T1000 (cell line): Measurements from ENCODE around the gene TSGA10.
"Not testable (repeated sequence)": the region's sequence is repeated elsewhere in the genome, so short reads cannot be mapped to it uniquely, and the experiment has no call there.

Experiments used
- DNase-seq: peaks from one replicate; lab custom pipeline; 2025; ENCODE audit warnings: mixed read lengths; lab: John Stamatoyannopoulos, UW

The TSGA10 gene

DNA sequence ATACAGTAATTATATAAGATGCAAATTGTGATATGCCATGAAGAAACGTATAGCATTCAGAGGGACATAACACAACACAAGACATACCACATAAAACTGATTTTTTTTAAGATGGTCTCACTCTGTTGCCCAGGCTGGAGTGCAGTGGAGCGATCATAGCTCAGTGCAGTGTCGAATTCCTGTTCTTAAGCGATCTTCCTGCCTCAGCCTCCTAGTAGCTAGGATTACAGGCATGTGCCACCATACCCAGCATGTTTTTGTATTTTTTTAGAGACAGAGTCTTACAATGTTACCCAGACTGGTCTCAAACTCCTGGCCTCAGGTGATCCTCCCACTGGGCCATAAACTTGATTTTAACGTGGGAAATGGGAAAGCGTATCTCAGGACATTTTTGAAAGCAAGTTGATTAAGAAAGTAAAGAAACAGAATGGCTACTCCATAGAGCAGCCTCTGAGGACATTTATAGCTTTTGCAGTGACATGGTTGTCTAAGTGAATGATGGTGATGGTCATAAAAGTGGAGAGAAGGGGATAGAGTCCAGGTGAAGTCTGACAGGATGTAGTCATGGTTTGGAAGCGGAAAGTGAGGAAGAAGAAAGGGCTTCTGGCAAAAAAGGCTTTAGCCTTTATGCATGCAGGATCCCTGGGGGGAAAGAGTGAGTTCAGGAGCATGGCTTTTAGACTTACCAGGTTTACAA lies 2.4 kb downstream of the TSGA10 start:
- no peak for DNase-seq

DNA sequence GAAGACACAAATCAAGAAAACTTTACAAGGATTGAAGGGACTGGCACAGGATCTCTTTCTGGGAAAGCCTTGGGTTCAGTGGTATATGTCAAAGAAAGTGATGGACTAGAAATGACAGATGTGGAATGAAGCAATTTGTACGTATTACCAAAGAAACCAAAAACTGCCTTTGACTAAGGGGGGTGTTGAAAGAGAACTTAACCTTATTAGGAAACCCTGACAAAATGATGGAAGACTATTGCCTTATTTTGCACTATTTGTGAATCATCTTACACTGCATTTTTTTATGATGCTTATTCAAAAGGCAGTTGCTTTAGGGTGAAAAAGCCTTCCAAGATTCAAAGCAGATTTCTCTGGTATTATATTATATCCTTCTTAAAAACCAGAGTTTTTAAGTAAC lies 4.0 kb downstream of the TSGA10 start:
- DNase-seq: no peak

GRCh38 chr2:99141110-99142108 lies 13.3 kb downstream of the TSGA10 start, which contains the start of gene C2orf15:
C2orf15 (plus strand) TSS chr2:99141707; CDS start chr2:99150559, 8,852 bp downstream.
- DNase-seq: peak; percentile 81

DNA sequence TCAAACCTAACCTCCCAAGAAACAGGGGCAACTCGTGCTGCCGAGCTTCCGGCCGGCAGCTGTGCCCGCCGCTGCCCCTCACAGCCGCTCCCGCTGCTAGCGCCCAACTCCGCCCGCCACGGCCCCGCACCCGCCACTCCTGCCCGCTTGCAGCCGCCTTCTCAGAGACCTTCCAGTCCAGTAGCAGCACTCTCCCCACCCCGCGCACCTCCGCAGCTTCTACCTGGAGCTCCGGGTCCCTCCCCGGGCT lies 14.0 kb downstream of the TSGA10 start:
- DNase-seq: no peak

- DNase-seq: no peak
Observed at GRCh38 chr2:99140056-99140859, 14.5 kb downstream of the TSGA10 start.

DNA sequence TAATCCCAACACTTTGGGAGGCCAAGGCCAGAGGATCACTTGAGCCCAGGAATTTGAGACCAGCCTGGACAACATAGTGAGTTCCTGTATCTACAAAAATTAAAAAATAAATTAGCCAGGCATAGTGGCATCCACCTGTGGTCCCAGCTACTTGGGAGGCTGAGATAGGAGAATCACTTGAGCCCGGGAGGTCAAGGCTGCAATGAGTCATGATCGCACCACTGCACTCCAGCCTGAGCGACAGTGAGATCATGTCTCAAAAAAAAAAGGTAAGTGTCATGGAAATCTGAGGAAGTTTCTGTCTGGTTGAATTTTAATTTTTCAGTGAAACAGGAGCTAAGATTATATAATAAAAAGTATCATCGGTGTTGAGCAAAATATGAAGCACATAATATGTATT lies 15.7 kb downstream of the TSGA10 start:
- no peak for DNase-seq

DNA sequence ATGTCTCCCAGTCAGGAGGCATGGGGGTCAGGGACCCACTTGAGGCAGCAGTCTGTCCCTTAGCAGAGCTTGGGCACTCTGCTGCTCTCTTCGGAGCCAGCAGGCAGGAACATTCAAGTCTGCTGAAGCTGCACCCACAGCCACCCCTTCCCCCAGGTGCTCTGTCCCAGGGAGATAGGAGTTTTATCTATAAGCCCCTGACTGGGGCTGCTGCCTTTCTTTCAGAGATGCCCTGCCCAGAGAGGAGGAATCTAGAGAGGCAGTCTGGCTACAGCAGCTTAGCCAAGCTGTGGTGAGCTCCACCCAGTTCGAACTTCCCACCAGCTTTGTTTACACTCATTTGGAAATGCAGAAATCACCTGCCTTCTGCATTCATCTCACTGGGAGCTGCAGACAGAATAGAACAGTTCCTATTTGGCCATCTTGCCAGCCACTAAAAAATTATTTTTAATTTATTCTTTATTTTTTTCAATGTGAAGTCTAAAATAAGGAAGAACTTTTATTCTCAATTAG lies 19.6 kb downstream of the TSGA10 start:
- DNase-seq: not testable (repeated sequence)

DNA sequence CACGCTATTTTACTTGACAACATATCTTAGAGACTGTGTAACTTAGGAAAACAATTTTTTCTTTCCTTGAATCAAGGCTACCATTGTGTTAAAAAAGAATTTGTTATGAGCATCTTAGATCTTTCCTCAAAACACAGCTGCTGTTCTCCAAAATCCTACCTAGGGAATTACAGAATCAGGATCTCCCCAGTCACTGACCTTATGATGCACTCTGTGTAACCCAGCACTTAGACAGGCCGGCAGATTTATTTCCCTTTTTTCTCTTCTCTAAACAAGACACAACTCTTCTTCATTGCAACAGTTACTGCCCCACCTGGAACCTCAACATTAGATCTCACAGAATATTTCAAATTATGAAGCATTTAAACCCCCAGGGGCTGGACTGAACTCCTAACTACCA lies 26.8 kb downstream of the TSGA10 start:
- DNase-seq: no peak

GRCh38 chr2:99112617-99113016 lies 42.1 kb downstream of the TSGA10 start:
- no peak for DNase-seq

DNA sequence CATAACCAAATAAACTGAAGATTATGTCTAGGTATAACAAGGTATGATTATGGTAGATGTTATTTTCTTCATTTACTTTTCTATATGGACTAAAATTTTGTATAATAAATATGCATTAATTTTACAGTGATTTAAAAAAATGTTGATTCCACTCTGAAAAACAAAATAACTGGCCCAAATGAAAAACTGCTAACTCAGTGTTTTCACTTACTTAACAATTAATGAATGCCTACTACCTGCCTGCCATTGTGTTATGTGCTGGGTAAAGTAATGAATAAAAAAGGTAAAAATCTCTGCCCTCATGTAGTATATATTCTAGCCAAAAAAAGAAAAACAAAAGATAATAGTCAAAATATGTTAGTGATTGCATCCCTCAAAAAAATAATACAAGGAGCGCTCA lies 42.8 kb downstream of the TSGA10 start:
- DNase-seq: no peak

DNA sequence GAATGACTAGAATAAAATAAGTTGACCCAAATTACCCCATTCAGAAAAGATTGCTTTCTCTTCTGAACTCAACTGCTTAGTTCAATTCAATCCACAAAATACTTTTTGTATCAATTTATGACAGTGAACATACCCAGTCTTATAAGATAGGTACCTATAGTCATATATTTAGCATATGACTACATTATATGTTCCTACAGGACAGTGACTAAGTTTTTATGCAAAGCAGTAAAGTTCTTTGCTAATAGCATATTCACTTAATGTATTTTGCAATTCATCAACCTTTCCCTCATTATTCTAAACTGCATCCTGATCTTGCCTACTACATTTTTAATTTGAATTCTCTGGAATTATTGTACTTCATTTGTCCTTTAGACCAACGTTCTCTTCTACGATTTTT lies 43.5 kb downstream of the TSGA10 start:
- DNase-seq: no peak

DNA sequence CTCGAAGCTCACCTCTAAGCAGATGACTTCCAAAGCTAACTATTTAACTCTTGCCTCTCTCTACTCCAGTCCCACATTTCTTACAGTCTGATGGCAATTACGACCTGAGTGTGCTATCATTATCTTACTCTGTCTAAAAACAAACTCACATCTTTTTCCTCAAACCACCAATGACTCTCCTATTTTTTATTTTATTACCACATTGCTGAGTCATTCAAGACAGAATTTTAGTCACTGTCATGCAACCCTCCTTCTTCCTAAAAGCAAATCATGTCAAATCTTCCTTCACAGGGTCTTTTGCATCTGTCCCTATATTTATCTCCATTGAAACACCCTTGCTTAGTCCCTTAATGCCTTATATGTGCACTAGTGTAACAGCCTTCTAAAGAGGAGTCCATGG lies 47.8 kb downstream of the TSGA10 start:
- no peak for DNase-seq

GRCh38 chr2:99104006-99104405 lies 50.7 kb downstream of the TSGA10 start:
- DNase-seq: no peak

DNA sequence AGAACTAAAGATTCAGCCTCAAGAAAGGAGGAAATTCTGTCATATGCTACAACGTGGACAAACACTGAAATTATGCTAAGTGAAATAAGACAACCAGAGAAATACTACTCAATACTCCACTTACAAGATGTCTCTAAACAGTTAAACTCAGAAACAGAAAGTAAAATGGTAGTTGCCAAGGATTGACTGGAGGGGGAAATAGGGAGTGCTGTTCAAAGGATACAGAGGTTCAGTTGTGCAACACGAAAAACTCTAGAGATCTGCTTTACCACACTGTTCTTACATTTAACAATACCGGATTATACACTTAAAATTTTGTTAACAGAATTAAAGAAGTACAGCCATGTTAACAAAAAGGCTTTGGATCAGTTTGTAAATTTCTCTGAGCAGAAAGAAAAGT lies 53.0 kb downstream of the TSGA10 start:
- no peak for DNase-seq

DNA sequence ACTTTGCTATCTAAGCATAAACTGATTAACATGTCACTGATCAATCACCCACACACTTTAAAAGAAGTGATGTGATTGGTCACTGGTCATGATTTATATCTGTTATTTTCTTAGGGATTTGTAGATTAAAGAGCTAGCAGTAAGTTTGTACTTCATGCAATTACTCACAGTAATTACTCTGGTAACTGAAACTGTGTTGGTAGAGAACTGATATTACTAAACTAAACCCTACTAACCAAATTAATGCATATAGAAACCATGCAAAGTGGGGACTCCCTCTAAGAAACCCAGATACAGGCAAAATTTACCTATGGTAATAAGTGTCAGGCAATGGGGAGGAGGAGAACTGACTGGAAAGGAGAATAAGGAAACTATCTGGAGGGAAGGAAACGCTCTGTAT lies 58.0 kb downstream of the TSGA10 start:
- DNase-seq: no peak

- DNase-seq: no peak
Observed at GRCh38 chr2:99088017-99088416, 66.7 kb downstream of the TSGA10 start.

GRCh38 chr2:99086385-99086784 lies 68.4 kb downstream of the TSGA10 start:
- DNase-seq: no peak

DNA sequence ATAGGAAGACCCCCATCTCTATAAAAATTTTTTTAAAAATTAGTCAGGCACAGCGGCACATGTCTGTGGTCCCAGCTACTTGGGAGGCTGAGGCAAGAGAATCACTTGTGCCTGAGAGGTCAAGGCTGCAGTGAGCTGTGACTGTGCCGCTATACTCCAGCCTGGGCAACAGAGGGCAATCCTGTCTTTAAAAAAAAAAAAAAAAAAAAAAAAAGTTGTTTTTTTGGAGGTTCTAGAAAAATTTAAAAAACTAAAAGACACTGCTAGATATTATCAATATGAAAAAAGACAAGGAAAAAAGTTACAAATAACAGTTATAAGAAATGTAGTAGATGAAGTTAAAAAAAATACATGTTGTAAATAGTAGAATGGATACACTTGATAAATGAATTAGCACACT lies 69.3 kb downstream of the TSGA10 start:
- DNase-seq: no peak

GRCh38 chr2:99084256-99084655 lies 70.5 kb downstream of the TSGA10 start:
- no peak for DNase-seq

DNA sequence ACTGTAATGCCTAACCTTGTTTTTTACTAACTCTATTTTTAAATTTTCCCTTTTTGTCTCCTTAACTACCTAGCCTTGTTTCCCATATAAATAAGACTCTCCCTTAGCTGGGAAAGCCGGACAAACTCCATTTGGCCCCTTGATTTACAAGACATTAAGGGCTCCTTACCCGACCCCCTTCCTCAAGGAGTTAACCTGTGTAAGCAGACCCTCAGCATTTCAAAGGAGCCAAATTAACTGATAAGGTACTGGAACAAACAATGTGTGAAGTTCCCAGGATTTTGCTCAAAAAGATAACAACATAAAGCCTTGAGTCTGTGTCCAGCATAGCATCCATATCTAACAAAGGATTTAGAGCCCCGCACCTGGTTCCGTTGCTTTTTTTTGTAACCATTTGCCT lies 72.9 kb downstream of the TSGA10 start:
- no peak for DNase-seq

GRCh38 chr2:99079226-99079625 lies 75.5 kb downstream of the TSGA10 start:
- no peak for DNase-seq

DNA sequence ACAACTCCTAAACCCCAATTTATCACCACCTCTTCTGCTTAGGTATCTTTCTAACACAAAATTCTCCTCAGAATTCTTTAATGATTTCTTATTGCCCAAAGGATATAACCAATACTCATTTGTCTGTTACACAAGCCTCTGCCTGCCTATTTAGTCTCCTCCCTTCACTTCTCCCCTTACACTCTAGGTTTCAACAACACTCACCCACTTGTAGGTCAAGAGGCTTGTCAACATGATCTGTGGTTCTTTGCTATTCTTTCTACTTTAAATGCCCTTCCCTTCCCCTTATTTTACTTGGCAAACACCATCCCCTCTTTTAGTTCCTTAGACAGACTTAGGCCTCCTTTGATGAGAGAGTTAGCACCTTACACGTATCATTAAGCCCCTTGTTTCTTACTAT lies 82.2 kb downstream of the TSGA10 start:
- DNase-seq: no peak
